ENCODE measurements around the gene SMARCD1. TPM values are rescaled to one million over a fixed set of nuclear protein-coding genes. Genes with fewer than 3 reads are reported as not detected.
"Not testable (repeated sequence)": the region's sequence is repeated elsewhere in the genome, so short reads cannot be mapped to it uniquely, and the experiment has no call there.

SMARCD1 gene
- total RNA-seq, 1 donor from 2014 or later = 71.5 TPM

- no peak overlapping the region for H3K4me3 Mint-ChIP-seq (ENCODE audit: low read depth)
- peaks cover 50% of the 10 kb centered on the region for H3K36me3 Mint-ChIP-seq (ENCODE audit: low read depth)
- H3K27me3 Mint-ChIP-seq (ENCODE audit: low read depth) = no peaks in the 10 kb centered on the region
- intact Hi-C loops (cut with micrococcal nuclease) = no loop called here
- H3K9me3 Mint-ChIP-seq = no peaks in the 10 kb centered on the region
- H3K4me1 Mint-ChIP-seq (ENCODE audit: low read depth) = peaks cover 11% of the 10 kb centered on the region
- H3K27ac Mint-ChIP-seq = no peak overlapping the region
- no peak for DNase-seq (ENCODE audit: low spot score)
Observed at GRCh38 chr12:50117057-50117622, 32.0 kb downstream of the SMARCD1 start.

- no peaks in the 10 kb centered on the region for H3K9me3 Mint-ChIP-seq
- peaks cover 4% of the 10 kb centered on the region for H3K4me1 Mint-ChIP-seq (ENCODE audit: low read depth)
- H3K36me3 Mint-ChIP-seq (ENCODE audit: low read depth) = peaks cover 57% of the 10 kb centered on the region
- H3K27me3 Mint-ChIP-seq (ENCODE audit: low read depth) = no peaks in the 10 kb centered on the region
- intact Hi-C loops (cut with micrococcal nuclease) = no loop called here
- no peak overlapping the region for H3K4me3 Mint-ChIP-seq (ENCODE audit: low read depth)
- DNase-seq (ENCODE audit: low spot score) = no peak
- no peak overlapping the region for H3K27ac Mint-ChIP-seq
Observed at GRCh38 chr12:50119387-50119786, 34.2 kb downstream of the SMARCD1 start.

GRCh38 chr12:50120521-50120920, 35.4 kb downstream of the SMARCD1 start:
- Mint-ChIP-seq H3K27ac (no peak overlapping the region), H3K4me1 (ENCODE audit: low read depth) (peaks cover 9% of the 10 kb centered on the region), H3K36me3 (ENCODE audit: low read depth) (peaks cover 63% of the 10 kb centered on the region), H3K9me3 (no peaks in the 10 kb centered on the region), H3K27me3 (ENCODE audit: low read depth) (no peaks in the 10 kb centered on the region), H3K4me3 (ENCODE audit: low read depth) (no peak overlapping the region)
- intact Hi-C loops (cut with micrococcal nuclease) = no loop called here
- no peak for DNase-seq (ENCODE audit: low spot score)

- Mint-ChIP-seq H3K9me3 (no peaks in the 10 kb centered on the region), H3K4me3 (ENCODE audit: low read depth) (no peak overlapping the region), H3K27ac (no peak overlapping the region), H3K27me3 (ENCODE audit: low read depth) (no peaks in the 10 kb centered on the region), H3K36me3 (ENCODE audit: low read depth) (peaks cover 63% of the 10 kb centered on the region), H3K4me1 (ENCODE audit: low read depth) (peaks cover 11% of the 10 kb centered on the region)
- intact Hi-C loops (cut with micrococcal nuclease) = no loop called here
- no peak for DNase-seq (ENCODE audit: low spot score)
Observed at GRCh38 chr12:50120953-50121352, 35.8 kb downstream of the SMARCD1 start.

- no peaks in the 10 kb centered on the region for H3K27me3 Mint-ChIP-seq (ENCODE audit: low read depth)
- intact Hi-C loops (cut with micrococcal nuclease) = no loop called here
- H3K4me3 Mint-ChIP-seq (ENCODE audit: low read depth) = no peak overlapping the region
- peaks cover 61% of the 10 kb centered on the region for H3K36me3 Mint-ChIP-seq (ENCODE audit: low read depth)
- H3K27ac Mint-ChIP-seq = no peak overlapping the region
- H3K4me1 Mint-ChIP-seq (ENCODE audit: low read depth) = peaks cover 11% of the 10 kb centered on the region
- H3K9me3 Mint-ChIP-seq = no peaks in the 10 kb centered on the region
- DNase-seq (ENCODE audit: low spot score) = no peak
Observed at GRCh38 chr12:50121641-50122040, 36.5 kb downstream of the SMARCD1 start.

GRCh38 chr12:50123203-50123602, 38.1 kb downstream of the SMARCD1 start:
- intact Hi-C loops (cut with micrococcal nuclease) = no loop called here
- DNase-seq (ENCODE audit: low spot score) = no peak
- H3K4me3 Mint-ChIP-seq (ENCODE audit: low read depth) = no peak overlapping the region
- no peak overlapping the region for H3K27ac Mint-ChIP-seq
- no peaks in the 10 kb centered on the region for H3K9me3 Mint-ChIP-seq
- peaks cover 68% of the 10 kb centered on the region for H3K36me3 Mint-ChIP-seq (ENCODE audit: low read depth)
- H3K4me1 Mint-ChIP-seq (ENCODE audit: low read depth) = peaks cover 11% of the 10 kb centered on the region
- no peaks in the 10 kb centered on the region for H3K27me3 Mint-ChIP-seq (ENCODE audit: low read depth)

GRCh38 chr12:50127546-50127945, 42.4 kb downstream of the SMARCD1 start:
- peaks cover 76% of the 10 kb centered on the region for H3K36me3 Mint-ChIP-seq (ENCODE audit: low read depth)
- intact Hi-C loops (cut with micrococcal nuclease) = no loop called here
- H3K4me3 Mint-ChIP-seq (ENCODE audit: low read depth) = no peak overlapping the region
- H3K27ac Mint-ChIP-seq = no peak overlapping the region
- H3K9me3 Mint-ChIP-seq = no peaks in the 10 kb centered on the region
- peaks cover 11% of the 10 kb centered on the region for H3K4me1 Mint-ChIP-seq (ENCODE audit: low read depth)
- no peak for DNase-seq (ENCODE audit: low spot score)
- H3K27me3 Mint-ChIP-seq (ENCODE audit: low read depth) = no peaks in the 10 kb centered on the region

GRCh38 chr12:50129290-50129689, 44.1 kb downstream of the SMARCD1 start:
- peaks cover 14% of the 10 kb centered on the region for H3K4me1 Mint-ChIP-seq (ENCODE audit: low read depth)
- DNase-seq (ENCODE audit: low spot score) = no peak
- intact Hi-C loops (cut with micrococcal nuclease) = no loop called here
- H3K27ac Mint-ChIP-seq = no peak overlapping the region
- H3K9me3 Mint-ChIP-seq = no peaks in the 10 kb centered on the region
- H3K4me3 Mint-ChIP-seq (ENCODE audit: low read depth) = no peak overlapping the region
- no peaks in the 10 kb centered on the region for H3K27me3 Mint-ChIP-seq (ENCODE audit: low read depth)
- H3K36me3 Mint-ChIP-seq (ENCODE audit: low read depth) = peaks cover 76% of the 10 kb centered on the region

- Mint-ChIP-seq H3K36me3 (ENCODE audit: low read depth) (peaks cover 75% of the 10 kb centered on the region), H3K4me1 (ENCODE audit: low read depth) (peaks cover 10% of the 10 kb centered on the region), H3K4me3 (ENCODE audit: low read depth) (no peak overlapping the region), H3K9me3 (no peaks in the 10 kb centered on the region), H3K27me3 (ENCODE audit: low read depth) (no peaks in the 10 kb centered on the region), H3K27ac (peak overlapping the region; percentile 44)
- intact Hi-C loops (cut with micrococcal nuclease) = loop anchor here (1.0 to 10.0 kb wide), 3 partner anchors 34 to 182 kb away; partner anchors contain the start of gene CERS5
- DNase-seq (ENCODE audit: low spot score) = no peak
Observed at GRCh38 chr12:50132505-50133135, 47.5 kb downstream of the SMARCD1 start.

GRCh38 chr12:50142993-50143392, 57.9 kb downstream of the SMARCD1 start:
- Mint-ChIP-seq H3K36me3 (ENCODE audit: low read depth) (peaks cover 56% of the 10 kb centered on the region), H3K4me3 (ENCODE audit: low read depth) (no peak overlapping the region), H3K9me3 (no peaks in the 10 kb centered on the region), H3K4me1 (ENCODE audit: low read depth) (peaks cover 12% of the 10 kb centered on the region), H3K27ac (no peak overlapping the region), H3K27me3 (ENCODE audit: low read depth) (no peaks in the 10 kb centered on the region)
- DNase-seq (ENCODE audit: low spot score) = no peak
- intact Hi-C loops (cut with micrococcal nuclease) = no loop called here

- DNase-seq (ENCODE audit: low spot score) = no peak
- Mint-ChIP-seq H3K4me3 (ENCODE audit: low read depth) (no peak overlapping the region), H3K4me1 (ENCODE audit: low read depth) (peaks cover 19% of the 10 kb centered on the region), H3K27me3 (ENCODE audit: low read depth) (no peaks in the 10 kb centered on the region), H3K27ac (no peak overlapping the region), H3K36me3 (ENCODE audit: low read depth) (peaks cover 43% of the 10 kb centered on the region), H3K9me3 (no peaks in the 10 kb centered on the region)
- intact Hi-C loops (cut with micrococcal nuclease) = loop anchor here (5.0 kb wide), 1 partner anchor 37 kb away; no protein-coding TSS in a partner anchor
Observed at GRCh38 chr12:50145439-50145838, 60.3 kb downstream of the SMARCD1 start.

- Mint-ChIP-seq H3K4me3 (ENCODE audit: low read depth) (no peak overlapping the region), H3K27me3 (ENCODE audit: low read depth) (no peaks in the 10 kb centered on the region), H3K4me1 (ENCODE audit: low read depth) (peaks cover 29% of the 10 kb centered on the region), H3K27ac (no peak overlapping the region), H3K9me3 (no peaks in the 10 kb centered on the region), H3K36me3 (ENCODE audit: low read depth) (peaks cover 28% of the 10 kb centered on the region)
- DNase-seq (ENCODE audit: low spot score) = no peak
- intact Hi-C loops (cut with micrococcal nuclease) = loop anchor here (5.0 kb wide), 1 partner anchor 35 kb away; no protein-coding TSS in a partner anchor
Observed at GRCh38 chr12:50147281-50147680, 62.1 kb downstream of the SMARCD1 start.

- not testable (repeated sequence) for DNase-seq (ENCODE audit: low spot score); H3K9me3 Mint-ChIP-seq; H3K27ac Mint-ChIP-seq; H3K27me3 Mint-ChIP-seq (ENCODE audit: low read depth); H3K4me3 Mint-ChIP-seq (ENCODE audit: low read depth)
- peaks cover 29% of the 10 kb centered on the region for H3K4me1 Mint-ChIP-seq (ENCODE audit: low read depth)
- intact Hi-C loops (cut with micrococcal nuclease) = loop anchor here (5.0 kb wide), 1 partner anchor 34 kb away; no protein-coding TSS in a partner anchor
- H3K36me3 Mint-ChIP-seq (ENCODE audit: low read depth) = peaks cover 24% of the 10 kb centered on the region
Observed at GRCh38 chr12:50148011-50148410, 62.9 kb downstream of the SMARCD1 start.
